ENCODE measurements around the gene PEX11A. TPM values are rescaled to one million over a fixed set of nuclear protein-coding genes. Genes with fewer than 3 reads are reported as not detected.

PEX11A gene
- total RNA-seq, 1 experiment from 2014 or later: 6.2 TPM

- intact Hi-C loops (cut with micrococcal nuclease; ENCODE audit: unreplicated experiment): no loop called here
- TF ChIP-seq REST (IDR thresholded peaks at IDR 0.05; ENCODE audit: insufficient read depth in 1 of 2, low read depth in 2 of 2, low read length in 1 of 2) (no peak), POLR2AphosphoS5 (IDR thresholded peaks at IDR 0.05; ENCODE audit: low read depth, low read length) (no peak), TCF7L2 (IDR thresholded peaks at IDR 0.05; ENCODE audit: low read depth, low read length) (no peak), SIN3A (IDR thresholded peaks at IDR 0.05; ENCODE audit: borderline replicate concordance, insufficient read depth, low read depth, low read length) (no peak), CTCF (IDR thresholded peaks at IDR 0.05) (no peak)
- POLR2A ChIA-PET: no interaction called here
Observed at GRCh38 chr15:89640245-89640644, 50.3 kb downstream of the PEX11A start.

GRCh38 chr15:89633585-89633984 is 57.0 kb downstream of the PEX11A start:
- Histone ChIP-seq H3K36me3 (ENCODE audit: control insufficient read depth, insufficient read depth, low read length) (peaks cover 5% of the 10 kb centered on the region), H3K27me3 (ENCODE audit: control insufficient read depth, insufficient read depth, low read length) (no peaks in the 10 kb centered on the region), H3K4me3 (ENCODE audit: low read depth in 2 of 2, low read length in 2 of 2) (no peak overlapping the region), H3K4me1 (ENCODE audit: control insufficient read depth, insufficient read depth, low read length) (no peaks in the 10 kb centered on the region), H3K9me3 (ENCODE audit: control insufficient read depth, insufficient read depth, low read depth, low read length) (no peaks in the 10 kb centered on the region), H3K27ac (ENCODE audit: low read length) (no peak overlapping the region)
- in situ Hi-C loops (cut with HindIII; ENCODE audit: low pct_unique_long_range_greater_than_20kb, low sequenced_read_pairs): no loop called here
- ChIA-PET POLR2A (no interaction called here), CTCF (no interaction called here)
- BruUV-seq (replicated peaks): no TSS peak
- intact Hi-C loops (cut with micrococcal nuclease; ENCODE audit: unreplicated experiment): no loop called here
- DNase-seq (ENCODE audit: low read depth, low spot score) (no peak), ATAC-seq (no peak)
- no peak for TF ChIP-seq REST (IDR thresholded peaks at IDR 0.05; ENCODE audit: insufficient read depth in 1 of 2, low read depth in 2 of 2, low read length in 1 of 2)
- TF ChIP-seq POLR2AphosphoS5 (IDR thresholded peaks at IDR 0.05; ENCODE audit: low read depth, low read length): no peak

More at GRCh38 chr15:89640245-89640644, 50.3 kb downstream of the PEX11A start:
- CTCF ChIA-PET: no interaction called here
- BruUV-seq (replicated peaks): no TSS peak
- Histone ChIP-seq H3K27me3 (ENCODE audit: control insufficient read depth, insufficient read depth, low read length) (no peaks in the 10 kb centered on the region), H3K4me1 (ENCODE audit: control insufficient read depth, insufficient read depth, low read length) (no peaks in the 10 kb centered on the region), H3K27ac (ENCODE audit: low read length) (no peak overlapping the region), H3K9me3 (ENCODE audit: control insufficient read depth, insufficient read depth, low read depth, low read length) (no peaks in the 10 kb centered on the region), H3K36me3 (ENCODE audit: control insufficient read depth, insufficient read depth, low read length) (no peaks in the 10 kb centered on the region; the same call in 1 of the 2 replicates), H3K4me3 (ENCODE audit: low read depth in 2 of 2, low read length in 2 of 2) (no peak overlapping the region)
- in situ Hi-C loops (cut with HindIII; ENCODE audit: low pct_unique_long_range_greater_than_20kb, low sequenced_read_pairs): no loop called here
- ATAC-seq: no peak
- no peak for DNase-seq (ENCODE audit: low read depth, low spot score)

Data from Panc1 (cell line).